ENCODE results near the gene ELOVL2.

- TF ChIP-seq POLR2A (IDR thresholded peaks at IDR 0.05) (no peak), CTCF (IDR thresholded peaks at IDR 0.05) (no peak), POLR2AphosphoS5 (IDR thresholded peaks at IDR 0.05) (no peak), EP300 (IDR thresholded peaks at IDR 0.05; ENCODE audit: low read depth) (no peak)
Observed at GRCh38 chr6:11008821-11009220, 35.3 kb downstream of the ELOVL2 start.

Measured in transverse colon (tissue), 4 donors.